NCI-H446 (cell line): ENCODE measurements around the gene TUBA1B.
"Not testable (repeated sequence)": the region's sequence is repeated elsewhere in the genome, so short reads cannot be mapped to it uniquely, and the experiment has no call there.

Source experiments
- DNase-seq, 2 experiments: peaks; one replicate each; lab custom pipeline; 2025; lab: John Stamatoyannopoulos, UW

The TUBA1B gene

DNA sequence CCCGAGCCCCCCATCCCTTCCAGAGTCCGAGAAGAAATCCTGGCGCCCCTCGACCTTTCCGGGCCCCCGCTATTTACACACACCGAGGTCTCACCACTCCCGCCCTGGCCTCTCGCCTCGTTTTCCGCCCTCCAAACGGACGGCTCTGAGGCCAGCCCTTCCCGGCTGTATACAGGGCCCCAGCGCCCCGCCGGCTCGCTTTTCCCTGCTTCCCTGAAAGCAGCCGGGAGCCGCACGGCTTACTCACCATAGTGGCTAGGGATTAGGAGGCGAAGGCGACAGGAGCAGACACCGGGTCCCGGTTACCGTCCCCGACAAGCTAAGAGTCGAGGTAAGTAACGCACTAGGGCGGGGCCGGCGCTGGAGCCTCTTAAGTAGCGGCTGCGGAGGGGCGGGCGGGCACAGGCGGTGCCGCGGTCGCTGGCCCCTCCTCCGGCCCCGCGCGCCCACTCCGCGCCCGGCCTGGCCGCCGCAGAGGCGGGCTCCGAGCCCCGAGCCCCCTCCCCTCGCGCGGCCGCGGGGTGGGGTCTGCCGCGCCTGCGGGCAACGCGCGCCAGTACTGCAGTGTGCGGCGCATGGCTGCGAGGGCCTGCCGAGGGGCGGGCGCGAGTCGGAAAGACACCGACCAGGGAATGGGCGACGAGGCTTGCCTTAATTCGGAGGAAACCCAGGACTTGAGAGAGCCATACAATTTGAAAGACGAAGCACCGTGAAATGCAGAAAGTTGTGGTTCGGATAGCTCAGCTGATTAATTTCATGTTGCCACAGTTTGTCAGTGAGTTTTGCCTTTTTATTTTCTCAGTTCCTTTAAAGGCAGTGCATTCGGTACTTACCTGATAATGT, at the start of gene TUBA1B:
TUBA1B (minus strand) TSS at position 345 of the 843 bp plus-strand sequence; CDS start at position 250, 95 bp downstream.
- peak; percentile 87 to 95 for DNase-seq

DNA sequence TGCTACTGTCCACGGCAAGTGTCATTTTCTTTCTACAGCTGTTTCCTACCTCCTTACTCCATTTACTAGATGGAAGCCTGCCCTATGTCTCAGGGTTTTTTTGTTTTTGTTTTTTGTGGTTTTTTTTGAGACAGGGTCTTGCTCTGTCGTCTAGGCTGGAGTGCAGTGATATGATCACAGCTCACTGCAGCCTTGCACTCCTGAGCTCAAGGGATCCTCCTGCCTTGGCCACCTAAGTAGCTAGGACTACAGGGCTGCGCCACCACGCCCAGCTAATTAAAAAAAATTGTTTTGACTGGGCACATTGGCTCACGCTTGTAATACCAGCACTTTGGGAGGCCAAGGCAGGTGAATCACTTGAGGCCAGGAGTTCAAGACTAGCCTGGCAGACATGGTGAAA, 43.0 kb upstream of the TUBA1B start:
- no peak for DNase-seq

DNA sequence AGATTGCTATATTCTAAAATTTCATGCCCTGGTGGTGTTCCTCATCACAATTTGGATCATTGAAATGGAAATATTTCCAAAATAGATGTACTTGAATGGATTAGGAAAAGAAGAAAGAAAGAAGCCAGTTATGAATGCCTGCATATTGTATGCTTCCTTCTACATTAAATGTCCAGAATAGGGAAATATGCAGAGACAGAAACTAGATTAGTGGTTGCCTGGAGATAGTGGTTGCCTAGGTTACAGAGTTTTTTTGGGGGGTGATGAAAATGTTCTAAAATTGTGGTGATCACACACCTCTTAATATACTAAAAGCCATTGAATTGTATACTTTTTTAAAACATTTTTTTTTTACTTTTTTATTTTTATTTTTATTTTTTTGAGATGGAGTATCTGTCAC, 39.7 kb upstream of the TUBA1B start:
- DNase-seq = no peak

DNA sequence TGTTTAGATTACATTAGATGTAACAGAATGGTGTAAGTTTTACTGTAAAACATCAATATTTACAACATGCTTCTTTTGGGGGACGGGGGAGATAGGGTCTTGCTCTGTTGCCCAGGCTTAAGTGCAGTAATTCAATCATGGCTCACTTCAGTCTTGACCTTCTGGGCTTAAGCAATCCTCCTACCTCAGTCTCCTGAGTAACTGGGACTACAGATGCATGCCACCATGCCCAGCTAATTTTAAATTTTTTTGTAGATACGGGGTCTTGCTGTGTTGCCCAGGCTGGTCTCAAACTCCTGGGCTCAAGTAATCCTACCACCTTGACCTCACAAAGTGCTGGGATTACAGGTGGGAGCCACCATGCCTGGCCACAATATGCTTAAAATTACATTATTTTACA, 33.9 kb upstream of the TUBA1B start:
- no peak for DNase-seq

GRCh38 chr12:49161901-49162300, 30.7 kb upstream of the TUBA1B start:
- not testable (repeated sequence) for DNase-seq

- DNase-seq = no peak
These were observed 30.0 kb upstream of the TUBA1B start for GRCh38 chr12:49161092-49161795.

GRCh38 chr12:49160399-49160798, 29.2 kb upstream of the TUBA1B start:
- DNase-seq = no peak

DNA sequence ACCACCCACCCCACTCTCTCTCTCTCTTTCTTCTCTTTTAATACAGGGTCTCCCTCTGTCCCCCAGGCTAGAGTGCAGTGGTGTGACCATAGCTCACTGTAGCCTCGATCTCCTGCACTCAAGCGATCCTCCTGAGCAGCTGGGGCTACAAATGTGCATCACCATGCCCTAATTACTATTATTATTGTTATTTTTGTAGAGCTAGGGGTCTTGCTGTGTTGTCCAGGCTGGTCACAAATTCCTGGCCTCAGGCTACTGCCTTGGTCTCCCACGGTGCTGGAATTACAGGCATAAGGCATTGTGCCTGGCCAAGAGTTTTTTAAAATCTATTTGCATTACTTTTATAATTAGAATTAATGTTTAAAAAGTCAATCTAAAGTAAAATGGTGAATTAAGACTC, 23.0 kb upstream of the TUBA1B start:
- no peak for DNase-seq

- DNase-seq = no peak
These were observed 16.2 kb upstream of the TUBA1B start for GRCh38 chr12:49147384-49147783.

DNA sequence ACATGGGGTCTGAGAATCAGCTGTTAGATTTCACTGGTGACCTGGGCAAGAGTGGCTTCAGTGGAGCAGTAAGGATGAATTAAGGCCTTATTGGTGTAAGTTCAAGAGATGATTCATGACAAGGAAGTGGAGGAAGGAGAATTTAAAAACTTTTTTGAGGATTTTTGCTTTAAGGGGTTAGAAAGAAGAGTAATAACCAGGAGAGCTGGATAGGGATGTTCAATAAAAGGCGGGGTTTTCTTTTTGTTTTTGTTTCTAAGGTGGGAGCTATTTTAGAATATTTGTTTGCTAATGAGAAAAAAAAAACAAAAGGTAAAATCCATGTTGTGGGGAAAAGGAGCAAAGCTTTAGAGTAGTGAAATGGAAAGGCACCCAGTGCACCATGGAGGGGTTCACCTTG, 15.2 kb upstream of the TUBA1B start:
- DNase-seq = no peak

GRCh38 chr12:49144384-49144783, 13.2 kb upstream of the TUBA1B start:
- no peak for DNase-seq

- DNase-seq = no peak
These were observed 7.8 kb upstream of the TUBA1B start for GRCh38 chr12:49138999-49139398.

- no peak for DNase-seq
These were observed 7.4 kb upstream of the TUBA1B start for GRCh38 chr12:49138587-49138986.

GRCh38 chr12:49137476-49137875, 6.3 kb upstream of the TUBA1B start:
- no peak for DNase-seq

DNA sequence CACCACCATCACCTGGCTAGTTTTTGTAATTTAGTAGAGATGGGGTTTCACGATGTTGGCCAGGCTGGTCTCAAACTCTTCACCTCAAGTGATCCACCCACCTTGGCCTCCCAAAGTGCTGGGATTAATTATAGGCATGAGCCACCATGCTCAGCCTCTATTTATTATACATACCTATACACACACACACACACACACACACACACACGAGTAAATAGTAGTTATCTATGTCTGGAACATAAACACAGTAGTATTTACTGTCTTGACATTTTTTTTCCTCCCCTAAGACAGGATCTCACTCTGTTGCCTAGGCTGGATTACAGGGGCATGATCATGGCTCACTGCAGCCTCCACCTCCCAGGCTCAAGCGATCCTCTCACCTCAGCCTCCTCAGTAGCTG, 5.8 kb upstream of the TUBA1B start:
- not testable (repeated sequence) for DNase-seq

GRCh38 chr12:49133590-49133989, 2.4 kb upstream of the TUBA1B start:
- no peak for DNase-seq

DNA sequence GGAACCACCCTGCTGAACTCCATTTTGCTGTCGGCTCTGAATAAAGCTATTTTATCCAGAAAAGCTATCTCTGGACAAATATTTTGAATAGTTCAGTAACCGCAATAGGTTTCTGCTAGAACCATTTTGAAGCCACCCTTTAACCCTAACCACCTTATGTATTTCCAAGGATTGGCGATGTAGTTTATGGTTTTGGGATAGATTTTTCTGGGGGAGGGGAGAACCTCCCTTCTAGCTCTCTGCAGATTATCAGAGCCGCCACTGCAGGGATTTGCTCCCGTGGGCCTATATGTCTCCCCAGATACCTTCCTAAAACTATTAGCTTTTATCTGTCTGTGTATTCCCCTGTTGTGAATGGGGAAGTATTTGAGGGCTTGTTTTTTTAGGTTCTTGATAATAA, 1.8 kb upstream of the TUBA1B start:
- DNase-seq = peak in 1 of 2 experiments; percentile 16

GRCh38 chr12:49131894-49132461, 783 bp upstream of the TUBA1B start:
- peak; percentile 26 to 62 for DNase-seq

- peak; percentile 77 to 92 for DNase-seq
These were observed 794 bp downstream of the TUBA1B start for GRCh38 chr12:49130151-49131050.

GRCh38 chr12:49129332-49130150, 1.7 kb downstream of the TUBA1B start:
- peak in 1 of 2 experiments; percentile 44 for DNase-seq

DNA sequence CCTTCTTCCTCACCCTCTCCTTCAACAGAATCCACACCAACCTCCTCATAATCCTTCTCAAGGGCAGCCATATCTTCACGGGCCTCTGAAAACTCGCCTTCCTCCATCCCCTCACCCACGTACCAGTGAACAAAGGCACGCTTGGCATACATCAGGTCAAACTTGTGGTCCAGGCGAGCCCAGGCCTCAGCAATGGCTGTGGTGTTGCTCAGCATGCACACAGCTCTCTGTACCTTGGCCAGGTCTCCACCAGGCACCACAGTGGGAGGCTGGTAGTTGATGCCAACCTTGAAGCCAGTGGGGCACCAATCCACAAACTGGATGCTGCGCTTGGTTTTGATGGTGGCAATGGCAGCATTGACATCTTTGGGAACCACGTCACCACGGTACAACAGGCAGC, 3.2 kb downstream of the TUBA1B start:
- not testable (repeated sequence) for DNase-seq
